ENCODE measurements around the gene ANKRD29.
"Not testable (repeated sequence)": the region's sequence is repeated elsewhere in the genome, so short reads cannot be mapped to it uniquely, and the experiment has no call there.

The ANKRD29 gene

GRCh38 chr18:23583071-23583865 is 79.4 kb downstream of the ANKRD29 start:
- DNase-seq (ENCODE audit: low read depth in 2 of 2): no peak

- no peak for DNase-seq (ENCODE audit: low read depth in 2 of 2)
These were observed 81.9 kb downstream of the ANKRD29 start for GRCh38 chr18:23580677-23581367.

- DNase-seq (ENCODE audit: low read depth in 2 of 2): no peak
These were observed 83.6 kb downstream of the ANKRD29 start for GRCh38 chr18:23578891-23579653.

GRCh38 chr18:23578067-23578701 is 84.5 kb downstream of the ANKRD29 start:
- no peak for DNase-seq (ENCODE audit: low read depth in 2 of 2)

- DNase-seq (ENCODE audit: low read depth in 2 of 2): not testable (repeated sequence)
These were observed 85.2 kb downstream of the ANKRD29 start for GRCh38 chr18:23577521-23577920.

- DNase-seq (ENCODE audit: low read depth in 2 of 2): no peak
These were observed 87.4 kb downstream of the ANKRD29 start for GRCh38 chr18:23575309-23575651.

GRCh38 chr18:23574611-23575308 is 88.0 kb downstream of the ANKRD29 start:
- no peak for DNase-seq (ENCODE audit: low read depth in 2 of 2)

GRCh38 chr18:23573626-23574431 is 88.9 kb downstream of the ANKRD29 start:
- peak in 1 of 2 donors; percentile 7 for DNase-seq (ENCODE audit: low read depth in 2 of 2)

GRCh38 chr18:23573020-23573419 is 89.7 kb downstream of the ANKRD29 start:
- no peak for DNase-seq (ENCODE audit: low read depth in 2 of 2)

- no peak for DNase-seq (ENCODE audit: low read depth in 2 of 2)
These were observed 90.1 kb downstream of the ANKRD29 start for GRCh38 chr18:23572570-23572969.

GRCh38 chr18:23572012-23572411 is 90.7 kb downstream of the ANKRD29 start:
- no peak for DNase-seq (ENCODE audit: low read depth in 2 of 2)

GRCh38 chr18:23570912-23571504 is 91.7 kb downstream of the ANKRD29 start:
- no peak for DNase-seq (ENCODE audit: low read depth in 2 of 2)

- DNase-seq (ENCODE audit: low read depth in 2 of 2): no peak
These were observed 93.2 kb downstream of the ANKRD29 start for GRCh38 chr18:23569299-23570063.

GRCh38 chr18:23568281-23569138 is 94.2 kb downstream of the ANKRD29 start:
- no peak for DNase-seq (ENCODE audit: low read depth in 2 of 2)

- DNase-seq (ENCODE audit: low read depth in 2 of 2): no peak
These were observed 95.0 kb downstream of the ANKRD29 start for GRCh38 chr18:23567671-23568070.

GRCh38 chr18:23565916-23566547 is 96.7 kb downstream of the ANKRD29 start:
- DNase-seq (ENCODE audit: low read depth in 2 of 2): no peak

GRCh38 chr18:23563377-23564043 is 99.2 kb downstream of the ANKRD29 start:
- DNase-seq (ENCODE audit: low read depth in 2 of 2): no peak
